HG03469 (cell line): ENCODE results near the gene ACOX3.
"Not testable (repeated sequence)": the region's sequence is repeated elsewhere in the genome, so short reads cannot be mapped to it uniquely, and the experiment has no call there.

Experiments used
- ATAC-seq: cut with Tn5 transposase; IDR thresholded peaks from one replicate; pipeline ENCODE4 v1.9.1; 2021; ENCODE audit warnings: mild to moderate bottlenecking, moderate library complexity, moderate number of reproducible peaks; ENCODE audit not compliant: unreplicated experiment

ACOX3 gene

DNA sequence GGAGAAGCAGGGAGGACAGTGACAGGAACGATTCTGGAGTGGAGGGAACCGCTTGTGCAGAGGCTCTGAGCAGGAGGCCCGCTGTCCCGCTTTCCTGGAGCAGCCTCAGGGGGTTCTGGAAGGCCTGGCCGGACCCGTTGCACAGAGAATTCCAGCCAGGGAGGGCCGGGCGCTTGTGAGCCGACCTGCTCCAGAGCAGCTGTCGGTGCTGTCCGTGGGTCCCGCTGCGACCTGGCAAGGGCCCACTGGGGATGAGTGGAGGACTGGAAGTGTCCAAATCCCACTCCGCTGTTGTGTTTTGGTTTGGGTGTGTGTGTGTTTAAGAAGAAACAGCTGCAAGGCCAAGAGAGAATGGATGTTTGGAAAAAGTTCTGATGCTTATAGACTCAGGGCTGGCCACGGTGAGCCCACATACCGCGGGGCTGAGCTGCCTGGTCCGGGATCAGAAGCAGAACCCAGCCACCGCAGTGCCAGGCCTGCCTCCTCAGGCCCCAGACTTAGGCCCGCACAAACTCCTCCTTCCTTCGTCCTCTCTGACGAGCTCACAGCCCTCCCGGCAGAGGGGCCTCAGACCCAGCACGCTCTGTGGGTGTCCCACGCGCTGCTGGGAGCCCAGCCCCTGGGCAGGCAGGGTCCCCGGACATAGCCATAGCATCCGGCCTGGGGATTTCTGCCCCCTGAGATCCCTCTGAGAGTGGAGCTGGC, 97.1 kb downstream of the ACOX3 start:
- ATAC-seq: no peak

DNA sequence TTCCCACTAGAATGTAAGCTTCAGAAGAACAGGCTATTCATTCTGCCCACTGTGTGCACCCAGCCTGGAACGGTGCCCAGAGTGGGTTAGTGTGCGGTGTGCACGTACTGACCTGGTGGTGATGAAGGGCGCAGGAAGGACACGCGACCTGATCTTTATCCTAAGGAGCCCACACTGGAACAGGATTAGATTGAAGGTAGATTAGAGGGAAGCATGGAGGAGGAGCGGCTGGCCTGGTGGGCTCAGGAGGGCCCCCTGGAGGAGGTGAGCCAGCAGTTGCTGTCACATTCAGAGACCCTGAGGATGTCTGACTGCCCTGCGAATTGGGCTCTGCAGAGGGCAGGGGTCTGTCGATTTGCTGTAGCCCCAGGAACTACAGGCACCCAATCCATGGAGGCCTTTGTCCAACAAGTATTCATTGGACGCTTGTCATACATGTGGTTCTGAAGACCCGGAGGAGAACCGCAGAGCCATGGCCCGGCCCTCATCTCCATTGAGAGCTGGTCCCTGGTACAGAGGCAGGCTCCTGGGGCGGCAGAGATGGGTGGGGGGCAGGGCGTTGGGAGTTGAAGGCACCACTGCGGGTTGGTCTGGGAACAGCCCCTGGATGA, 97.8 kb downstream of the ACOX3 start:
- no peak for ATAC-seq

DNA sequence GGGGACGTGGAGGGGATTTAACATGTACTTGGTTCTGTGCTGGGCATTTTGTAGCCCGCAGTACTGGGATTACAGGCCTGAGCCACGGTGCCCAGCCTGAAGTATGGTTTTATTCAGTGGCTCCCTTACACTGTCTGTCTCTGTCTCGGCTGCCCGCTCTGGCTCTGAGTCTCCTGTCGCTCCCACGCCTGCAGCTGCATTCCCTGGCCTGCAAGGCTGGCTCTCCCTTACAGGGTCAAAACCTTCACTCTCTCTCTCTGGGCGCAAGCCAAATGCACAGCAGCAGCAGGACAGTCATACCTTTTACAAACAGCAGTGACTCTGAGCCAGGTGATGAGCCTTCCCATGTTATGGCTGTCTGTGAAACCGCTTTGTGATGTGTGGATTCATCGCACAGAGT, 98.8 kb downstream of the ACOX3 start:
- no peak for ATAC-seq

DNA sequence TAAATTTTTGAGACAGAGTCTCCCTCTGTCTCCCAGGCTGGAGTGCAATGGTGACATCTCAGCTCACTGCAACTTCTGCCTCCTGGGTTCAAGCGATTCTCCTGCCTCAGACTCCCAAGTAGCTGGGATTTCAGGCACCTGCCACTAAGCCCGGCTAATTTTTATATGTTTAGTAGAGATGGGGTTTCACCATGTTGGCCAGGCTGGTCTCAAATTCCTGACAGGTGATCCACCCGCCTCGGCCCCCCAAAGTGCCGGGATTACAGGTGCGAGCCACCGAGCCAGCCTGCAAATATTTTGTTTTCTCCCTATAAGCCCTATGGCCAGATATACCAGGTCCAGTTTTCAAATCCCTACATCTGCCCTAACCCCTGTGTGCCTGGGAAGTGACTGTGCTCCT, 99.2 kb downstream of the ACOX3 start:
- ATAC-seq: not testable (repeated sequence)

DNA sequence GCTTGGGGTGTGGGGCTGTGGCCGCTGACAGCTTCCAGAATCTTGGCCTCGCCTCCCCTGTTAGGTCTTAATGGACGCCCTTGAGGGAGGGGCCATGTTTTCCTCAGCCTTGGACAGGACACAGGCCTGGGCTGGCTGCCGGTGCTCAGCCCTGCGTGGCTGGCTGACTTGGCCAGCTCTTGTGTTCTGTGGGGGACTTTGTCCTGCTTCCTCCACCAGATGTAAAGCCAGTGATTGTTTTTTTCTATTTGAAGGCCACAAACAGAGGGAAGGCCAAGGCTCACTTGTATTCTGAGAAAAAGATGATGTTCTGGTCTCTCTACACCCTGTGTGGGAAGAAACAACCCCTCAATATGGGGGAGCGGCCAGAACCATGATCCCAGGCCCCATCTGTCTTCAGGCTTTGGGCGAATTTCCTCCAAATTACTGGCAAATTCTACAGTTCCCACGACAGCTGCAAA, 99.7 kb downstream of the ACOX3 start:
- ATAC-seq: no peak

DNA sequence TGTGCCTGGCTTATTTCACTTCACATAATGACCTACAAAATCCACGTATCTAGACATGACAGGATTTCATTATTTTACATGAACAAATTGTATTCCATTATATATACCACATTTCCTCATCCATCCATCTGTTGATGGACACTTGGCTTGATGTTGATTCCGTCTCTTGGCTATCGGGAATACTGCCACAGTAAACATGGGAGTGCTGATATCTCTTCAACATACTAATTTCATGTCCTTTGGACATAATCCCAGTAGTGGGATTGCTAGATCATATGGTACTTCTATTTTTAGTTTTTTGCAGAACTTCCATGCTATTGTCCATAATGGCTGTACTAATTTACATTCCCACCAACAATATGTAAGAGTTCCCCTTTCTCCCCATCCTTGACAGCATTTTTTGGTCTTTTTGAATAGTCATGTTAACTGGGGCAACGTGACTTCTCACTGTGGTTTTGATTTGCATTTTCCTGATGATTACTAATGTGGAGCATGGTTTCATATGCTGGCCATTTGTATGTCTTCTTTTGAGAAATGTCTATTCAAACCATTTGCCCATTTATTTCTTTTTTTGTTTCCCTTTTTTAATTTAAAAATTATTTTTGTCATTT, 102.1 kb downstream of the ACOX3 start:
- ATAC-seq: no peak

DNA sequence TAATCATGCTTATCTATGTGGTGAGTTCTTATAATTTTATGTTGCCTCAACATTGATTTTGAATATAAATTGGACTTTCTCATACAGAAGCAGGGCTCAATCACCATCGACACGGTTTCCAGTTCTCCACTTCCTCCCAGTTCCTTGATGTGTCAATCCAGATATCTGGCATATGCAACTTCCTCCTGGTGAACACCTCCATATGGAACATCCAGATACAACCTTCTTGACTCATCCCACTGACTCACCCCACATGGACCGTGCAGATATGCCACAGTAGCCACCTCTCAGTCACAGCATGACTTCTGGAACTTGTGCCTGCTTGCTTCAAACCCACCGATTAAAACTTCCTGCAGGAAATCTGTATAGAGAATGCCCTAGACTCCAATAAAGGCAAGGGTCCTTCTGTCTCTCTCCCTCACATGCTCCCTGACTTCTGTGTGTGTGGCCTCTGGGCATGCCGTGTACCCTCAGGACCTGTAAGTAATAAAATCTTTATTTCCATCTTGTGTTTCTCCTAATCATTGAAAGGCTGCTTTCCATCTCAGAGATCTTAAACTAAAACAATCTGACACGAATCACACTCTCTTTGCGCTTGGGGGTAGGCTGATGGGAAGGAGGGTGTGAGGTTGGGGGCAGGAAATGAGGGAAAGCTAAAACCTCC, 104.0 kb downstream of the ACOX3 start:
- ATAC-seq: no peak

DNA sequence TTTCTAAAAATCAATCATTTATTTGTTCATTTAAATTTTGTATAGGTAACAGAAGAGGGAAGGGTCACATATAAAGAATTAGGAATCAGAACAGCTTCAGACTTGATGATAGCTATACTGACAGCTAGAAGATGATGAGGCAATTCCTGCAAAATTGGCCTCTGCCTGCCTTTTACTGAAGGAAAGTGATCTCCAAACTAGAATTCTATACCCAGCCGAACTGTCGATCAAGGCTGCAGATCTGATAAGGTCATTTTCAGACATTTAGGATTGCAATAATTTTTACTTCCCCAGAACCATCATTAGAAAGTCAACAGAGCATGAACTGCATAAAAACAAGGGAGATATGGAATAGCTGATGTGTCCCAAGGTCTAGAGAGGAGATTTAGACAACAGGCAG, 104.7 kb downstream of the ACOX3 start:
- no peak for ATAC-seq

DNA sequence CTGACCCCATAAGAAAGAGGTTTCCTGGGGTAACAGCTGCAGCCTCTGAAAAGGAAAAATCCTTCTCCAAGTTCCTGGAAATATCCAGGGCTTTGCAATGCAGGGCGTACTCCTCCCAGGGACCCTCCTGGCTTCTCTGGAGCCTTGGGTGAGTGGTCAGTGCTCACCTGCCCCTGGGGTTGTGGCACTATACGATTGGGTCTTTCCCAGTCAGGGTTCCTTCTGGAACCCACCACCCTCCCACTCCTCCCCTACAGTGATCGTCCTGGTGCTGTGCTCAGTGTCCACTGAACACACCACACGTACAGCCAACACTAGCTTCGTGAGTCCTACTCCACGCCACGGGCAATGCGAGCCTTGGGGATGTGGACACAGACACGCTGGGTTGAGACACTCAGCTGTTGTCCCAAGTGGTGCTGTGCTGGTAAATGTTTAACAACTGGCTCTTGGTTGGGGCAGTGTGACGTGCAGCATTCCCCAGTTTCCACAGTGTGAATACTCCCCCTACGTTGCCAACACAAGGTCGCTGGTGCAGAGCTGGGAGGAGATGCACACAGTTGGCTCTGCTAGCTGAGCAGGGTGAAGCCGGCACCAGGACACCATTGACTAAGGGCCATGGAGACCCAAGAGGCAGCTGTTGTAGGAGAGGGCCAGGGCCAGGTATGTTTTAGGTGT, 105.6 kb downstream of the ACOX3 start:
- ATAC-seq: no peak

DNA sequence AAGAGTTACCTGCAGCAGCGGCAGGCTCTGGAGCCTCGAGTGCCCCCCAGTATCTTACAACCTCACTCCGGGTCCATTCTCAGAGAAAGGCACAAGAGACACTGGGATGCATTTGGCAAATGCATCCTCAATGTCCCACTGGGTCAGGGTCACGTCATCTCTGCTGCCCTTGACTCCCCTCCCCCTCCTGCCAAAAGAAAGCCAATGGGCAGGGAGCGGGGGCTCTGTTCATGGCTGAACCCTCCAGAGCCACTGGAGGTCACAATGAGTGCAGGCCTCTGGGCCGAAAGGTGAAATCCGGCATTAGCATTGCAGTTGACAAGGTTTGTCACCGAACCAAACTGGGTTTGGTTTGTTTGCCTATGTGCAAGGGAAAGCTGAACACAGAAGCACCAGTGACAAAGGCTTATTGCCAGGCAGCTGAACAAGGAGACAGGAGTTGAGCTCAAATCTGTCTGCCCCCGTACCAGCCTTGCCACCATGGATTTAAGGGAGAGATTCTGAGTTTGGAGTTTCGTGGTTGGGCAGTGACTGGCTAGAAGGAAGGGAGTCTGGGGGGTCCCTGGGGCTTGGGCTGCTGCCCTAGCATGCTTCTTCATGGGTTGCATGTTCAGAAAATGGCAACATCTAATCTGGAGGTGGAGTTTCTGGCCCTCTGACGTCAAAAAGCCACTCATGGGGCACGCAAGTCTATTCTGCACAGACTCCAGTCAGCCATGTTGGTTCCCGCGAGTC, 106.6 kb downstream of the ACOX3 start:
- no peak for ATAC-seq

DNA sequence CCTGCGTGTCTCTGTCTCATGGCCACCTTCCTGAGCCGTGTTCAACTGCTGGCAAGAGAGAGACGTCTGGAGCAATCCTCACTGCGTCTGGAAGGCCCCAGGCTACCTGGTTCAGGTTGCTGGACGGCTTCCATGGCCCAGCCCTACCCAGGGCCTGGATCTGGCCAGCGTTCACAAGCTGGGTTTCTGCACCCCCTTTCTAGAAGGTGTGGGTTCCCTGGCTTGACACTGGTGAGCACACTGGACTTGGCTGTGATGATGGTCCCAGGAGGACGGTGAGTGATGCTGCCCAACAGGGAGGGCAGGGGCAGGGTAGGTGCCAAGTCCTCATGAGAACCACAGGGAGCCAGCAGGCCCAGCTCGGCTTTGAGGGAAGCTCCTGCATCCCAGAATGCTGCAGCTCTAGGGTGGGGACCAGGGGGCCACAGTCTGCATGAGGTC, 107.6 kb downstream of the ACOX3 start:
- no peak for ATAC-seq

DNA sequence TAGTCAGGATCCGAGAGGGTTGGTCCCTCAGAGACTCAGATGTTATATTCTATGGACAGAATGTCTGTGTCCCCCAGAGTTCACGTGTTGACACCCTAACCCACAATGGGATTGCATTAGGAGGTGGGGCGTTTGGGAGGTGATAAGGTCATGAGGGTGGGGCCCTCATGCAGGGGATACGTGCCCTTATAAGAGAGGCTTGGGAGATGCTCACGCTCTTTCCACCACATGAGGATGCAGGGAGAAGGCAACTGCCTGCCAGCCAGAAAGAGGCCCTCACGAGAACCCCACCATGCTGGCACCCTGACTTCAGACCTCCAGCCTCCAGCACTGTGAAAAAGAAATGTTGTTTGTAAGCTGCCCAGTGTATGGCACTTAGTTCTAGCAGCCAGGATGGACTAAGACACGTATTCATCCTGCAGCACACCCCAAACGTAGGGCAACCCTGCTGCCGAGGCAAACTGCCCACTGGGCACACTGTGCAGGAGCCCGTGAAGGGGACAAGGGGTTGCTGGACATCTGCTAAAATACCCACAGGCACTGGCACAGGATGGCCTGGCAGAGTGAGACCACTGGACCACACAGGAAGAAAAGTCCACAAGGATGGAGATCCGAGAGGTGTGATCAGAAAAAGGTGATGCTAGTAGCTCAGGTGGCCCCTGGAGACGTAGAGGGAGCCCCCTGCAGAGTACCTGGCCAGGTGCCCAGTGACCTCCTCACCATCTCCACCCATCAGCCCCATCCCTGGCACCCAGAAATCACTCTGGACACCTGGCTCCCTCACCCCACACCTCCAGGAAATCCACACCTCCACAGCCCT, 108.3 kb downstream of the ACOX3 start:
- ATAC-seq: no peak

DNA sequence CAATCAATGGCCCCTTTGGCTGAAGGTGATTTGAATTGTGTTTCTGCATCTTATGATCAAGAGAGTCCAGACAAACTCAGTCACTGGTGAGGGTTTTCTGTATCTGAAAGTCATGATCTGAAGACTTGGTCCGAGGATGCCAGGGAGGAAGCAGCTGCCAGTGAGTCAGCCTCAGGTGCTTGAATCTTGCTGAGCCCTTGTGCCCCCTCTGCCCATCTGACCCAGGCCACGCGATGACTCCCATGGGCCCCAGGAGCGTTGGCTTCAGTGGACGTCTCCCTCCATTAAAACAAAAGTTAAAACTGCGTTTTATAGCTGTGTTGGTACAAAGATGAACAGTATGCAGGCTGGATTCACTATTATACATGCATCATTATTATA, 109.0 kb downstream of the ACOX3 start:
- ATAC-seq: no peak

DNA sequence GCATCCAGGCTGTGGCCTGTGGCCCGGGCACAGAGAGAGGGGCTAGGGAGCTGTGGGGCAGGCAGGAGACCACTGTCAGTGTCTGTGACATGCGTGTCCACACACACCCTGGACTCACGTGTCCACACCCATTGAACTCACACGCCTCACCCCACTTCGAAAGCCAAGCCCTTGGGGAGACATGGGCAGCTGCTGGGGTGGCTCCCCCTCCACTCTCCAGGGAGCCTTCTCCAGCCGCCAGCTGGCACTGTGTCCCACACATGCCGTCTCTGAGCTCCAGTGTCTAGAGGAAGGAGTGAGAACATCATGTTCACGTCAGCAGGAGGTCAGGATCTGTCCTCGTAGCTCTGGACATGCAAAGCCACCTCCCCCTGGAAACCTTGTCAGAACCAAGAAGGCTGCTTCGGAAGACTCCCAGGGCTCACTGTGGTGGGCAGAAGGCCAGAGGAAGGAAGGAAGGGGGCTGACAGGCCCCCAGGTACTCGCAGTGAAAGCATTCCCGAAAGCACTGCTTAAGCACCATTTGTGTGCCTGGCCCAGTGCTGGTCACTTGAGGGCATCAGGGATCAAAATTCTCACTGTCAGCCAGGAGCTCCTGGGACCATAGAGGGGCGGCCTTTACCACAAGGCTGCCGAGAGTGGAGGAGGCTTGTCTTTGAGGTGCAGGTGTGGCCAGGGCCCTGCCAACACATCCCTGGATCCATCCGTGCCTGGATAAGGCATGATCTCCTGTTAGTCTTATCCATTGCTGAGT, 109.5 kb downstream of the ACOX3 start:
- ATAC-seq: no peak

DNA sequence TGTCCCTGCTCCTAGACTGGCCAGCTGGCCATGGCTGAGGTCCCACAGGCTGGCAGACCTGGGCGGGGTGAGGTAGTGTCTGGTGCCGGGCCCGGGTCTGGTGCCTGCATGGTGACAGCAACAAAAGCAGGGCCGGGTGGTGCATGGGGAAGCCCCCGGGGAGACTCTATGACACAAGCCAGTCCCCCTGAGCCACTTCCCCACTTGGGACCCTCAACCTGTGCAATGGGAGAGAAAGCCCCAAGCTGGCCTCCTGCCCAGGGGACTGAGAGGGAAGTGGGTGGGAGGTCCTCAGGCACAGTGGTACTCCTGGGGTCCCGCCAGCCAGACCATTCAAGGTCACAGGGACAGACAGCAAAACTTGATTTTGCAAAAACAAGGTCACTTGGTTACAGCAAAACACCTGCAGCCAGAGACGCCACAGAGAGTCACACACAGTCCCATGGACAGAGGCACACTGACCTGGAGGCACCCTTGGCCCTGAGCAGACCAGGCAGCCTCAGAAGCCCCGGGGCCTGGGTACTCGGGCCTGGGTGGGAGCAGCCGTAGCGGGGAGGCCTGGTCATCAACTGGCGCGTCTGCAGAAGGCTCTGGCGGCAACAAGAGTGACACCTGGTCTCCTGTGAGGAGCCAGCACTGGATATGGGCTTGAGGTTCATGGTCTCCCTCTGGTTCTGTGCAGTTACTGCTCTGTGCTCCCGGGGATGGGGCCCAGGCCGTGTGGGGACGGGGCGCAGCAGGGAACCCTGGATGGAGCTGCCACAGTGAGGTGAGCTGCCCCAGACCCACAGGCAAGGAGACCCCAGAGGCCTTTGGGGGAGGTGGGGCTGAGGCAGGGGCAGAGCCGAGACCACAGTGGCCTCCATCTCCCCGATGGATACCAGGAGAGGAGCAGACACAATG, 110.4 kb downstream of the ACOX3 start:
- ATAC-seq: no peak

DNA sequence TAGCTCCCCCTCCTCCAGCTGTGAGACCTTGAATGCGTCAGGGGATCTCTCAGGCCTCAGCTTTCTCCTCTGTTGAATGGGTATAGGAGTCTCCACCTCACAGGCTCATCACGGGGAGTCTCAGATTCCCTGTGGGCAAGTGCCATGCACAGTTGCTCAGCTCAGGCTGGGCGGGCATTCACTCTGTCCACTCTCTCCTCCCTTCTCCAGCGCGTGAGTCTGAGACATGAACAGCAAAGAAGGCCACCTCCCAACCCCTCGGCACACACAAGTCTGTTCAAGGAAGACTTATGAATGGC, 111.0 kb downstream of the ACOX3 start:
- ATAC-seq: no peak

DNA sequence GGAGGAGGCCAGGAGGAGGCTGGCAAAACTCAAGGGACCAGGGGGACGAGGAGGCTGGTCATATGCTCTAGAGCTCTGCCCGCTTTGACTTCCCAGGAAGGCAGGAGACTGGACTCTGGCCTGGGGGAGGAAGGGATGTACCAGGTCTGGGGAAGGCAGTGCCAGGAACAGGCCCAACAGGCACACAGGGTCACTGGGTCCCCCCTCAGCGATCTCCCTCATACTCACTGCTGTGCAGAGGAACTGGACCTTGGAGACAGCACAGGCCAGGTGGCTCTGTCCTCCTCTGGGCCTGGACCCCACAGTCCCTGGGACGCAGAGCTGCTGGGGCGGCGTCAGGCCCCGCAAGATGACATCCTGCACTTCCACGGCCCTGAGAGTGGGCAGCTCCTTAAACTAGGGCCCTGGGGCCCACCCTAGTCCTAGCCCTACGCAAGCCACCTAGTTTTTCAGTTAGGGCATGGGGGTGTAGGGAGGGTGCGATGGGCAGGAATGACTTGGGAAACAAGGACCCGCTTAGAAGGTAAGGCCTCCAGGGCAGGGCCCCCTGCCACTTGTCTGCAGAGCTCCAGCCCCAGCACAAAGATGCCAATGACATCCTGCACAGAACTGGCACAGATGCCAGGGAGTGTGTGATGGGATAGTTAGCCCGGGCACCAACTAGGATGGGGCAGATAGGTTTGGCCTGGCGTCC, 111.5 kb downstream of the ACOX3 start:
- no peak for ATAC-seq

DNA sequence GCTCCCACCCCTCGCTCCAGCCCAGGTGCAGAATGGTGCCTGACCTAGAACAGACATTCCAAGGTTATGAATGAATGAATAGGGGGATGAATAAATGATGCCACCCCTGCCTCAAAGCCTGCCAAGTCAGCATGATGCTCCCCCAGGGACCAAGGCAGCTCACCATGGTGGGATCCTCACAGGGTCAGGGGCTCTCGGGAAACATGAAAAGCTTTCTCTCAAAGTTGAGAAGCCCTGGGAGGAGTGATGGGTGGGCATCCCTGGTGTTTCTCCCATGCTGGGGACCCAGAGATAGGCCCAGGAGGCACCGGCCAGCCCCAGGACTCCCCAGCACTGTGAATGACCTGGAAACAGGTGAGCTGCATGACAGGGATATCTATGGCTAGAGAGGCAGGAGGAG, 112.1 kb downstream of the ACOX3 start:
- no peak for ATAC-seq
